ENCODE data around the gene CRELD2. TPM values are rescaled to one million over a fixed set of nuclear protein-coding genes. Genes with fewer than 3 reads are reported as not detected.

The CRELD2 gene
- total and polyA plus RNA-seq, 2 of the 4 experiments (the other 2 are of a cell fraction) = 36.2 to 70.7 TPM

GRCh38 chr22:49943771-49944398 lies 25.5 kb downstream of the CRELD2 start:
- H3K36me3 ChIP-seq (ENCODE audit: control insufficient read depth, insufficient read depth, low read length) = no peaks in the 10 kb centered on the region
- POLR2A ChIA-PET (ENCODE audit: unreplicated experiment) = no interaction called here

More at GRCh38 chr22:49943771-49944398, 25.5 kb downstream of the CRELD2 start:
- Histone ChIP-seq H3K4me3 (ENCODE audit: insufficient read depth, low read depth, low read length) (no peak overlapping the region), H2AFZ (replicated peaks; ENCODE audit: low read length, poor library complexity) (no peak overlapping the region), H3K27me3 (ENCODE audit: control insufficient read depth, insufficient read depth, low read length) (no peaks in the 10 kb centered on the region), H3K56ac (ENCODE audit: extremely low read depth, insufficient read depth, low read length) (no peak overlapping the region), H2AK5ac (ENCODE audit: low read depth, low read length) (no peak overlapping the region; the same call in 1 of the 2 replicates), H3K18ac (ENCODE audit: low read depth, low read length) (no peak overlapping the region), H4K91ac (ENCODE audit: insufficient read depth, low read depth, low read length) (no peak overlapping the region; the same call in 1 of the 2 replicates), H2BK20ac (ENCODE audit: low read depth, low read length) (no peak overlapping the region), H3K14ac (replicated peaks; ENCODE audit: low read depth, low read length) (no peak overlapping the region), H4K8ac (ENCODE audit: low read depth in 2 of 2, low read length in 2 of 2) (no peak overlapping the region), H2AK9ac (replicated peaks; ENCODE audit: low read depth, low read length, poor library complexity) (peak overlapping the region; percentile 65), H3K9ac (ENCODE audit: low read depth, low read length) (no peak overlapping the region), H2BK120ac (ENCODE audit: low read depth, low read length) (no peak overlapping the region), H3K4ac (ENCODE audit: low read depth, low read length) (no peak overlapping the region), H2BK5ac (ENCODE audit: low read depth, low read length, poor library complexity, severe bottlenecking) (no peak overlapping the region), H3K23ac (ENCODE audit: low read depth, low read length) (no peak overlapping the region), H3K4me1 (ENCODE audit: control insufficient read depth, insufficient read depth, low read length) (no peaks in the 10 kb centered on the region), H3K4me2 (ENCODE audit: low read depth, low read length) (no peak overlapping the region), H3K27ac (ENCODE audit: insufficient read depth, low read length) (no peak overlapping the region), H4K5ac (ENCODE audit: low read depth, low read length) (no peak overlapping the region), H3K9me1 (ENCODE audit: insufficient read depth, low read length) (no peaks in the 10 kb centered on the region), H4K20me1 (ENCODE audit: insufficient read depth, low read length) (no peaks in the 10 kb centered on the region), H3K9me3 (ENCODE audit: control insufficient read depth, insufficient read depth, low read length) (no peaks in the 10 kb centered on the region), H3K79me1 (ENCODE audit: low read depth in 1 of 2, low read length in 2 of 2) (no peaks in the 10 kb centered on the region), H2BK15ac (ENCODE audit: low read depth, low read length) (no peak overlapping the region)
- ATAC-seq (ENCODE audit: low read depth) (no peak), DNase-seq (no peak)
- WGBS, 2 experiments (ENCODE audit: extremely low coverage in 2 of 2, insufficient read length in 1 of 2) = 90% methylated on average over 9 of the region's 25 CpGs; no CpG with 5 or more reads in 1 of the 2 experiments
- TF ChIP-seq FOS (IDR thresholded peaks at IDR 0.05; ENCODE audit: low read depth, low read length) = no peak
- no peak for TF ChIP-seq POLR2A (IDR thresholded peaks at IDR 0.05; ENCODE audit: low read depth, low read length)
- no peak for TF ChIP-seq MXI1 (IDR thresholded peaks at IDR 0.05; ENCODE audit: borderline replicate concordance, low read depth, low read length)
- TF ChIP-seq ELK1 (IDR thresholded peaks at IDR 0.05; ENCODE audit: borderline replicate concordance, low read depth, low read length) = no peak
- no peak for TF ChIP-seq CTCF (conservative IDR thresholded peaks at IDR 0.05; ENCODE audit: low read depth, low read length)
- no peak for TF ChIP-seq RCOR1 (IDR thresholded peaks at IDR 0.05; ENCODE audit: insufficient replicate concordance, low read length)
- TF ChIP-seq RFX5 (IDR thresholded peaks at IDR 0.05; ENCODE audit: low read depth, low read length) = no peak
- no peak for TF ChIP-seq USF2 (IDR thresholded peaks at IDR 0.05; ENCODE audit: low read depth, low read length)
- no peak for TF ChIP-seq RAD21 (IDR thresholded peaks at IDR 0.05; ENCODE audit: low read length)
- CTCF ChIA-PET = no interaction called here
- no TSS peak for BruUV-seq (replicated peaks)
- dilution Hi-C loops (cut with HindIII; ENCODE audit: low sequenced_read_pairs, unreplicated experiment) = no loop called here
- in situ Hi-C loops (cut with MboI; ENCODE audit: low sequenced_read_pairs) = no loop called here
- intact Hi-C loops (cut with micrococcal nuclease) = no loop called here

Measured in IMR-90 (cell line).